Measurements from ENCODE around the gene TMEM203. TPM values are rescaled to one million over a fixed set of nuclear protein-coding genes. Genes with fewer than 3 reads are reported as not detected.

TMEM203 gene
- total RNA-seq, 2 experiments from 2014 or later = 30.0 to 31.1 TPM

DNA sequence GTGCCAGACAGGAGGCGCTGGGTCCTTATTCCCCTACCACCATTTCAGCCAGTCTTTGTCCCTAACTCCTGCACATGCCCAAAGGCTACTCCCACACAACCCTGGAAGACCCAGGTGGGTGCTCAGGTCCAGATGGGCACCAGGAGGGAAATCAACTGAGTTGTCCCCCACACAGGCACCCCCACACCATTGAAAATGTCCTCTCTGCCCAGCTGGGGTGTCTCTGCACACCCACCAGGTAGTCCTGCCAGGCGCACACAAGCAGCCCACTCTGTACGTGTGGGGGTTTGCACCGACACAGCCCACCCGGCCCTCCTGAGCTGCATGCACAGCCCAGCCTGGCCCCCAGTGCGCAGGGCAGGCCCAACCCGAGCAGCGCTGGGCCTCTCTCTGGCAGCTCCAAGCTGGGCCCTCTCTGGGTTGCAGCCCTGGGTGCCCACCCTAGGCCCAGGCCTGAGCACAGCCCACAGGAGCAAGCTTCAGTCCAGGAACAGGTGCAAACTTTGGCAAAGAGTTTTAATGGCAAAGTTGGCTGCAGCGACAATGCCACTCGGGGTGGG is 14.4 kb upstream of the TMEM203 start:
- H3K9me3 Mint-ChIP-seq = no peaks in the 10 kb centered on the region
- peak overlapping the region; percentile 16 for H3K4me3 Mint-ChIP-seq
- no peak overlapping the region for H3K27ac Mint-ChIP-seq
- no peak for DNase-seq
- peaks cover 3% of the 10 kb centered on the region for H3K4me1 Mint-ChIP-seq (ENCODE audit: low read depth)
- ChIA-PET CTCF (no interaction called here), POLR2A (interaction anchor here (0.5 to 1.7 kb wide), 3 partner anchors 31 to 133 kb away, joined by 3 to 6 read pairs (median 4); partner anchors contain the start of gene SSNA1)
- intact Hi-C loops (cut with micrococcal nuclease) = loop anchor here (5.0 kb wide), 1 partner anchor 428 kb away; the partner anchor contains the start of gene TMEM141
- H3K36me3 Mint-ChIP-seq = peaks cover 3% of the 10 kb centered on the region
- no peaks in the 10 kb centered on the region for H3K27me3 Mint-ChIP-seq

DNA sequence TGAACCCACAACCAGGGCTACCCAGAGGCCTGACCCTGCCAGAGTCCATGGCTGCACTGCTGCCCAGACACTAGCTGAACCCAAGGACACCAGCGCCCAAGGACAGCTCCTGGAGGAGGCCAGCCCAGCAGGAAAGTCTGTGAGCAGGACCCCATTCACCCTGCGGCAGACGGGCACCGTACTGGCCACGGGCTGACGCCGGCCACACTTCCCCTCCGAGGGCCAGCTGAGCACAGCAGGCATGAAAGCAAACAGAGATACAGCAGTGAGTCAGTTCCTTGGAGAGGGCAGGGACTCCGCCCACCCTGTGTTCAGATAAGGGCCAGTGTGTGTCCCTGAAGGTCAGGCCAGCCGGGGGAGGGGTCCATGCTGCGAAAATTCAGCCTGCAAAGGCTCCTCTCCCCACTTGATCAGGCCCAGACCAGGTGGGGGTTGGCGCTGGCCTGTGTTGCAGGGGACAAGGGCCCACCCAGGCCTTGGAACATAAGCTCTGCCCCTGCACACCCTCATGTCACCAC is 13.4 kb upstream of the TMEM203 start:
- POLR2A ChIA-PET = interaction anchor here (1.7 kb wide), 1 partner anchor 30 kb away, joined by 6 read pairs; the partner anchor contains the start of gene SSNA1
- Mint-ChIP-seq H3K27ac (no peak overlapping the region), H3K27me3 (no peaks in the 10 kb centered on the region)

DNA sequence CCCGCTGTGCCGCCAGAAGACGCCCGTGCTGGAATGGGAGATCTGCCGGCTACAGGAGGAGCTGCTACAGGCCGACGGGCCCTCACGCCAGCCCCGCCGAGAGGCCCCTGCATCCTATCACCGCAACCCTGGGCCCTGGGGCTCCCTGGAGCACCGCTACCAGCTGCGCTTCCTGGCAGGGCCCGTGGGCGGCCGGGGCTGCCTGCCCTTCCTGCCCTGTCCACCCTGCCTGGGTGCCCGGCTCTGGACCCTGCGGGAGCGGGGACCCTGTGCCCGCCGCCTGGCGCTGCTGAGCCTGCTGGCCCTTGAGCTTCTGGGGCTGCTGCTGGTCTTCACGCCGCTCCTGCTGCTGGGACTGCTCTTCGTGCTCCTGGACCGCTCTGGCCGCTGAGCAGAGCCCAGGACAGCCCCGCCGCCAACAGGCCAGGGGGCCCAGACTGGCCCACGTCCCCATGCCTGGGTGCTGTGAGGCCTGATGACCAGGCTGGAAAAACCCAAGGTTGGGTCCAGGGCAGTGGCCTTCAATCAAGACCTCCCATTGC is 12.8 kb upstream of the TMEM203 start:
- DNase-seq = no peak
- POLR2A ChIA-PET = no interaction called here
- H3K4me1 Mint-ChIP-seq (ENCODE audit: low read depth) = peaks cover 3% of the 10 kb centered on the region

More for the DNA sequence above, 13.4 kb upstream of the TMEM203 start:
- no peak for DNase-seq
- Mint-ChIP-seq H3K4me1 (ENCODE audit: low read depth) (peaks cover 3% of the 10 kb centered on the region), H3K4me3 (no peak overlapping the region), H3K9me3 (no peaks in the 10 kb centered on the region), H3K36me3 (peaks cover 3% of the 10 kb centered on the region)
- intact Hi-C loops (cut with micrococcal nuclease) = no loop called here
- CTCF ChIA-PET = no interaction called here

DNA sequence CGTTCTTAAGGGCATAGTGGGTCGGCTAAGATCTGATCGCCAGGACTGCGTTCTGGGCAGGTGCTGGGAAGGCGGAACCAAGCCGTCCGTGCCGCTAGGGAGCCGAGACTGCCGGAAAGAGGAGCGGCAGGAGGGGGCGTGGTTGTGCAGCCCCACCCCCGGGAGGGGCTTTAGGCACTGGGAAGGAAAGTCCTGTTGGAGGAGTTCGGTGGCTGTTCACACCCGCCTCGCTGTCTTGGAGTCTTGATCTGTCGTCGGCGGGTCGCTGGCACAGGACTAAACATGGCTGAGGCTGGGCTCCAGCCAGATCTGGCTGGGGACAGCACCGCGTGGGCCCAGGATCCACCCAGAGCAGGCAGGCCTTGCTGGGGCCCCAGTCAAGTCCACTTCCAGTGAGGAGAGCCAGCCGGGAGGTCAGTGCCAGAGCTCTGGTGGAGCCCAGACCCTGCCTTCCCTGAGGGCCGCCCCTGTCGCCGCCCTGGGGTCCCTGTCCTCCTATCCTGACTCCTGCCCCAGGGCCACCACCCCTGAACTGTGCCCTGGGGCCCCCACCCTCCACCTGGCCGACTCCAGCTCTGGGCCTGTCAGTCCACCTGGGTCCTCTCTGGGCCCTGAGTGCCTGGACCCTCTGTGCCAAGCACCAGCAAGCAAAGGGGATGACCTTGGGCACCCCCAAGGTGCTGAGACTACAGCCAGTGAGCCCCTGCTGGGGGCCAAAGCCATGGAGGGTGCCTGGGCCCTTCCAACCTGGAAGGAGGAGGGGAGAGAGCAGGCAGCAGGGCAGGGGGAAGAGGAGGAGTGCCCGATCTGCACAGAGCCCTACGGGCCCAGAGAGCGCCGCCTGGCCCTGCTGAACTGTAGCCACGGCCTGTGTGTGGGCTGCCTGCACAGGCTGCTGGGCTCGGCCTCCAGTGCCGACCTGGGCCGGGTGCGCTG is 12.1 kb upstream of the TMEM203 start:
- H3K27ac Mint-ChIP-seq = no peak overlapping the region
- CTCF ChIA-PET = interaction anchor here (1.8 kb wide), 1 partner anchor 10 kb away, joined by 4 read pairs; no protein-coding TSS in a partner anchor
- DNase-seq = no peak
- peaks cover 3% of the 10 kb centered on the region for H3K36me3 Mint-ChIP-seq
- H3K4me3 Mint-ChIP-seq = no peak overlapping the region
- POLR2A ChIA-PET = interaction anchor here (1.2 kb wide), 1 partner anchor 10 kb away, joined by 5 read pairs; no protein-coding TSS in a partner anchor
- no peaks in the 10 kb centered on the region for H3K9me3 Mint-ChIP-seq
- intact Hi-C loops (cut with micrococcal nuclease) = no loop called here
- no peaks in the 10 kb centered on the region for H3K4me1 Mint-ChIP-seq (ENCODE audit: low read depth)
- no peaks in the 10 kb centered on the region for H3K27me3 Mint-ChIP-seq

More for the DNA sequence above, 12.8 kb upstream of the TMEM203 start:
- H3K4me3 Mint-ChIP-seq = no peak overlapping the region
- no peak overlapping the region for H3K27ac Mint-ChIP-seq
- no peaks in the 10 kb centered on the region for H3K9me3 Mint-ChIP-seq
- no peaks in the 10 kb centered on the region for H3K27me3 Mint-ChIP-seq
- intact Hi-C loops (cut with micrococcal nuclease) = no loop called here
- H3K36me3 Mint-ChIP-seq = peaks cover 3% of the 10 kb centered on the region
- CTCF ChIA-PET = no interaction called here

DNA sequence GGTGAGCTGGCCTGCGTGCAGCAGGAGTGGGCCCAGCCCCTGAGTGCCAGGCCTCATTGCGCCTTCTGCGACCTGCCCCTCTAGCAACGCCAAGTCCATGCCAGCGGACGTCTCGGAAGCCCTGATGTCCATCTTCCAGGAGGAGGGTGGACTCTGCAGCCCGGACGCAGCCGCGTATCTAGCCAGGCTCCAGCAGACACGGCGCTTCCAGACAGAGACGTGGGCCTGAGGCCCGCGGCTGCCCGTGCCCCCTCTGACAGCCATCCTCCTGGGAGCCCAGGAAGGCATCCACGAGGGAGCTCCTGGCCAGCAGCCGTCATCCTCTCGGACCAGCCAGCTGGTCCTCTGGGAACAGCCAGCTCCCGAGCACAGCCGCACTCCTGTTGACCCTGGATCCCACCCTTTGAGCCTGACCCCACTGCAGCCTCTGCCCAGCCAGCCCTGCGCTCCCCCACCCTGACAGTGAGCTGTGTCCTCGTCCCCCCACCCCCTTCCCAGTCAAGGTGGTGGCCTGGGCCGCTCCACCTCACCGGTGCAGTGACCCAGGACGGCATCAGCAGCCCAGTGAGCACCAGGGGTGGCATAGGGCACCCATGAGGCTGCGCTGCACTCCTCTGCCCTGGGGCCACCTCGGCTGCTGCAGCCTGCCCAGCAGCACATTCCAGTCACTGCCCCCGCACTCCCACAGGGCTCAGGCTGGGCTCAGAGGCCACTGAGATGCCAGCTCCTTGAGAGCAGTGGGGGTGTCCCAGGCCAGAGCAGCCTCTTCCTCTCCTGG is 10.9 kb upstream of the TMEM203 start:
- Mint-ChIP-seq H3K36me3 (peaks cover 3% of the 10 kb centered on the region), H3K4me3 (no peak overlapping the region), H3K27ac (no peak overlapping the region), H3K27me3 (no peaks in the 10 kb centered on the region), H3K9me3 (no peaks in the 10 kb centered on the region), H3K4me1 (ENCODE audit: low read depth) (no peaks in the 10 kb centered on the region)
- ChIA-PET POLR2A (interaction anchor here (1.2 kb wide), 2 partner anchors 9 to 12 kb away, joined by 5 to 6 read pairs; no protein-coding TSS in a partner anchor), CTCF (interaction anchor here (1.2 to 1.8 kb wide), 3 partner anchors 9 to 152 kb away, joined by 3 to 4 read pairs (median 4); no protein-coding TSS in a partner anchor)
- no peak for DNase-seq
- intact Hi-C loops (cut with micrococcal nuclease) = no loop called here

DNA sequence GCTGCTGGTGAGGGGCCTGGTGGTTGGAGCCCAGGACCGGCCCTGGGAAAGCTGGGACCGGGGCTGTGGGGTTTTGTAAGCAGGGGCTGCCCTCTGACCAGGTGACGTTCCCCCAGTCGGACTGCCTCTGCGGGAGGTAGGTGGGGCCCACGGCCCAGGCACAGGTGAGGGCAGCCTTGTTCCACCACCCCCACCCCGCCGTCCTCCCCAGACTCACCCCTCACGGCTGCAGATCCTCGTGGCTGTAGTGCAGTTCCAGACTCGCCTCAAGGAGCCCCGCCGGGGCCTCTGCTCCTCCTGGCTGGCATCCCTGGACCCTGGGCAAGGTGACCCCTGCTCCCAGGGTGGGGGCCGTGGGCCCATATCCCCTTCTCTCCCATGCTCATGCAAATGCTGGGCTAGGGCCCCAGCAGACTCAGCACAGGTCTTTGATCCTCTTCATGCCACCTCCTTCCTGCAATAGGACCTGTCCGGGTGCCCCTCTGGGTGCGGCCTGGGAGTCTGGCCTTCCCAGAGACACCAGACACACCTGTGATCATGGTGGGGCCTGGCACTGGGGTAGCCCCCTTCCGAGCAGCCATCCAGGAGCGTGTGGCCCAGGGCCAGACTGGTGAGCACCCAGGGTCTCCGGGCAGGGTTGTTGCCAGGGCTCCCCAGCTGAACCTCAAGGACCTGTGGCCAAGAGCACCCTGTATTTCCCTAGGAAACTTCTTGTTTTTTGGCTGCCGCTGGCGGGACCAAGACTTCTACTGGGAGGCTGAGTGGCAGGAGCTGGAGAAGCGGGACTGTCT is 9.9 kb upstream of the TMEM203 start:
- ChIA-PET CTCF (interaction anchor here (1.2 to 1.8 kb wide), 3 partner anchors 8 to 151 kb away, joined by 3 to 5 read pairs (median 4); partner anchors contain the start of gene RNF224), POLR2A (no interaction called here)
- no peaks in the 10 kb centered on the region for H3K9me3 Mint-ChIP-seq
- no peaks in the 10 kb centered on the region for H3K4me1 Mint-ChIP-seq (ENCODE audit: low read depth)
- no peaks in the 10 kb centered on the region for H3K27me3 Mint-ChIP-seq
- no peak for DNase-seq
- peaks cover 3% of the 10 kb centered on the region for H3K36me3 Mint-ChIP-seq
- no peak overlapping the region for H3K4me3 Mint-ChIP-seq
- intact Hi-C loops (cut with micrococcal nuclease) = no loop called here
- H3K27ac Mint-ChIP-seq = no peak overlapping the region

DNA sequence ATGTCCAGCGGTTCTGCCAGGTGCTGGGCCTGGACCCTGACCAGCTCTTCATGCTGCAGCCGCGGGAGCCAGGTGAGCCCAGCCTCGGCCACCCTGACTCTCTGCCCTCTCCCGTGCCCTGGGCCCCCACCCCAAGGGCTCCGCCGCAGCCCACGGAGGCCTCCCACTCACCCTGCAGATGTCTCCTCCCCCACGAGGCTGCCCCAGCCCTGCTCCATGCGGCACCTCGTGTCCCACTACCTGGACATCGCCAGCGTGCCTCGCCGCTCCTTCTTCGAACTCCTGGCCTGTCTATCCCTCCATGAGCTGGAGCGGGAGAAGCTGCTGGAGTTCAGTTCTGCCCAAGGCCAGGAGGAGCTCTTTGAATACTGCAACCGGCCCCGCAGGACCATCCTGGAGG is 9.2 kb upstream of the TMEM203 start:
- Mint-ChIP-seq H3K4me3 (no peak overlapping the region), H3K9me3 (no peaks in the 10 kb centered on the region), H3K27ac (no peak overlapping the region), H3K4me1 (ENCODE audit: low read depth) (no peaks in the 10 kb centered on the region), H3K36me3 (peaks cover 3% of the 10 kb centered on the region), H3K27me3 (no peaks in the 10 kb centered on the region)
- POLR2A ChIA-PET = no interaction called here
- CTCF ChIA-PET = interaction anchor here (1.3 kb wide), 1 partner anchor 13 kb away, joined by 5 read pairs; the partner anchor contains the start of gene RNF224
- DNase-seq = no peak
- intact Hi-C loops (cut with micrococcal nuclease) = no loop called here

DNA sequence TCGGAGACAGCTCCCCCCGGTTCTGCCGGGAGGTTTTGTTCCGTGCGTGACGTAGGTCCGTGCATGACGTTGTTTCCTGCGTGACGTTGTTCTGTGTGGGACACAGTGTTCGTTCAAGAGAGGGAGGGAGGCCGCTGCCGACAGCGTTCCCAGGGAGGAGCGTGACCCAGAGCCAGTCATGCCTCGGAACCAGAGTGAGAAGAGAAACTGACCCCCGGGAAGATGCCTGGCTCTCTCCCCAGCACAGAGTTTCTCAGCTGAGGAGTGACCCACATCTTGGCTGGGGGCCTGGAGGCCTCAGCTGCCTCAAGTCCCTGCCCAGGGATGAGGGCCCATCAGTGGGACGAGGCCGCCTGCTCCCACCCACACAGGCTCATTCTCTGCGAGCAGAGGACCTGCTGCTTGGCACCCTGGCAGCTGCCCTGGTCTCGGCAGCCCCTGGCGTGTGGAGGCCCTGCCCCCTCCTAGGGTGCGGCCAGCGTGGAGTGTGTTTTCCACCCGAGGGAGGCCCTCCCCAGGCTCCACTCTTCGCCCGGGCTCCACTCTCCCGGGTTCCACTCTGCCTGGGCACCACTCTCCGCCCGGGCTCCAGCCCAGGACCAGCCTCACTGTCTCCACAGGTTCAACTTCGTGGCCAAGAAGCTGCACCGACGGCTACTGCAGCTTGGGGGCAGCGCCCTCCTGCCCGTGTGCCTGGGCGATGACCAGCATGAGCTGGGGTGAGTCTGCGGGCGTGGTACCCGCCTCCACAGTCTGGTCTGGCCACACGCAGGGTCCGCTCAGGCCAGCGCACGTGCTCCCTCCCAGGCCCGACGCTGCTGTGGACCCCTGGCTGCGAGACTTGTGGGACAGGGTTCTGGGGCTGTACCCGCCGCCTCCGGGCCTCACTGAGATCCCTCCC is 8.0 kb upstream of the TMEM203 start:
- no peaks in the 10 kb centered on the region for H3K27me3 Mint-ChIP-seq
- ChIA-PET POLR2A (interaction anchor here (0.9 kb wide), 1 partner anchor 12 kb away, joined by 3 read pairs; the partner anchor contains the start of gene TPRN), CTCF (no interaction called here)
- H3K27ac Mint-ChIP-seq = no peak overlapping the region
- H3K9me3 Mint-ChIP-seq = no peaks in the 10 kb centered on the region
- H3K4me3 Mint-ChIP-seq = no peak overlapping the region
- peaks cover 2% of the 10 kb centered on the region for H3K4me1 Mint-ChIP-seq (ENCODE audit: low read depth)
- intact Hi-C loops (cut with micrococcal nuclease) = no loop called here
- DNase-seq = no peak
- H3K36me3 Mint-ChIP-seq = peaks cover 6% of the 10 kb centered on the region

DNA sequence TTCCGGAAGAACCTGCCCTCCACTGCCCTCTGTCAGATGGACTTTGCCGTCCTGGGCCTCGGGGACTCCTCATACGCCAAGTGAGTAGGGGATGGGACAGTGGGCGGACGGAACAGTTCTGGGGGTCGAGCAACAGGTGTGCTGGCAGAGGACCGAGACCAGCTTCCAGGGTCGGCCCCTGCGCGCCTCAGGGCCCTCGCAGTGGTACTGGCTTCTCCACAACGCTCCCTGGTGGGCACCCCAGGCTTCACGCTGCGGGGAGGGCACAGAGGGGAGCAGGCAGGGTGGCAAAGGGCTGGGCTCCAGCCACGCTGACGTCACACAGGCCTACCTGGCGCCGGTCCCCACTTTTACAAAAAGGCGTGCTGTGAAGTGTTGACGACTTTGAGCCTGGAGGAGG is 7.1 kb upstream of the TMEM203 start:
- DNase-seq = no peak
- Mint-ChIP-seq H3K4me1 (ENCODE audit: low read depth) (peaks cover 3% of the 10 kb centered on the region), H3K27ac (no peak overlapping the region), H3K36me3 (peaks cover 9% of the 10 kb centered on the region), H3K4me3 (no peak overlapping the region), H3K9me3 (no peaks in the 10 kb centered on the region), H3K27me3 (no peaks in the 10 kb centered on the region)
- POLR2A ChIA-PET = no interaction called here
- CTCF ChIA-PET = no interaction called here
- intact Hi-C loops (cut with micrococcal nuclease) = no loop called here

DNA sequence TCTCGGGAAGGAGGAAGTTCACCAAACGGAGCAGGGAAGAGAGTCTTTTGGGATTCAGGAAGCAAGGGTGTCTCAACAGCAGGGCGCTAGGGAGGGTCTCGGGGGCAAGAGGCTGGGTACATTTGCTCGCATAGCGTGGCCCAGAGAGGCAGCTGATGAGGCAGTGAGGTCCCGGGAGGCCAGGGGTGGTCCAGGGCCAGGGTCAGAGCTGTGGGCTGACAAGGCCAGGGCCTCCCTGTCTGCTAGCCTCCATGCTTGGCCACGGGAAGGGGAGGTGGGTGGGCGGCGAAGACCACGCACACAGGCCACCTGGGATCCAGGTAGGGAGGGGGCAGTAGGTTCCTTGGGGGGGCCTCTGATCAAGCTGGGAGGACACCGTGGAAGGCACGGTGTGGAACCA is 6.1 kb upstream of the TMEM203 start:
- Mint-ChIP-seq H3K27me3 (no peaks in the 10 kb centered on the region), H3K27ac (no peak overlapping the region), H3K36me3 (peaks cover 15% of the 10 kb centered on the region), H3K4me1 (ENCODE audit: low read depth) (peaks cover 13% of the 10 kb centered on the region), H3K4me3 (no peak overlapping the region), H3K9me3 (no peaks in the 10 kb centered on the region)
- POLR2A ChIA-PET = no interaction called here
- no peak for DNase-seq
- intact Hi-C loops (cut with micrococcal nuclease) = no loop called here
- CTCF ChIA-PET = no interaction called here
